ENCODE measurements around the gene JPH2. TPM values are rescaled to one million over a fixed set of nuclear protein-coding genes. Genes with fewer than 3 reads are reported as not detected.
A peak's percentile ranks its signal among the peaks of the same experiment; 100 is the strongest.

Gene JPH2
- total RNA-seq, 2 donors from 2014 or later = 0.97 TPM; not detected in 1

DNA sequence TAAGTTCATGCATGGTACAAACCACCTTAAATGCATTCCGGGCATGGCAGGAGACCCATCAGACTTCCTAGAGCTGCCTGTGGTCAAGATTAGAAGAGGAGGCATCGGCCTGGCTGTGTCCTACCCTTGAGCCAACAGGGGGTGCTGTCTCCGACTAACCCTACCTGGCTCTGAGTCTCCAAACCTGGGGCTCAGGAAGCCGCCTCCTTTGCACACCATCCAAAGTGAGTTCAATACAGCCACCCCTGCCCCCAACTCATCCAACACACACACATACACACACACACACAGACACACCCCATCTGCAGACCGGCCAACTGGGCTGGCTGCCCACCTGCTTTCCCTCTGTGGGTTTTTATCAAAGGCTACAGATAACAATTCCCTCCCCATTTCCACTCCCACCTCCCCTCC lies 77.0 kb downstream of the JPH2 start:
- ATAC-seq = no peak
- H3K27ac Mint-ChIP-seq = no peak overlapping the region

GRCh38 chr20:44106615-44107014 lies 80.4 kb downstream of the JPH2 start:
- no peak for DNase-seq (ENCODE audit: low spot score in 2 of 2)
- Mint-ChIP-seq H3K36me3 (peaks cover 23 to 24% of the 10 kb centered on the region in 2 donors), H3K27ac (no peak overlapping the region), H3K9me3 (peaks cover 14 to 23% of the 10 kb centered on the region in 2 donors)
- ATAC-seq = no peak

More for the DNA sequence above, 77.0 kb downstream of the JPH2 start:
- H3K36me3 Mint-ChIP-seq = peaks cover 23 to 24% of the 10 kb centered on the region in 2 donors
- DNase-seq (ENCODE audit: low spot score in 2 of 2) = no peak
- peaks cover 10 to 23% of the 10 kb centered on the region in 2 donors for H3K9me3 Mint-ChIP-seq

- ATAC-seq = no peak
- no peak for DNase-seq (ENCODE audit: low spot score in 2 of 2)
- Mint-ChIP-seq H3K36me3 (peaks cover 24 to 28% of the 10 kb centered on the region in 2 donors), H3K27ac (no peak overlapping the region), H3K9me3 (peaks cover 14 to 23% of the 10 kb centered on the region in 2 donors)
Measured at GRCh38 chr20:44104798-44105517, 82.0 kb downstream of the JPH2 start.

GRCh38 chr20:44102582-44102981 lies 84.4 kb downstream of the JPH2 start:
- DNase-seq (ENCODE audit: low spot score in 2 of 2) = no peak
- ATAC-seq = no peak
- H3K9me3 Mint-ChIP-seq = peaks cover 11 to 13% of the 10 kb centered on the region in 2 donors
- no peak overlapping the region for H3K27ac Mint-ChIP-seq
- H3K36me3 Mint-ChIP-seq = peaks cover 8 to 13% of the 10 kb centered on the region in 2 donors

GRCh38 chr20:44099832-44100231 lies 87.2 kb downstream of the JPH2 start:
- ATAC-seq (no peak), DNase-seq (ENCODE audit: low spot score in 2 of 2) (no peak)
- Mint-ChIP-seq H3K27ac (no peak overlapping the region), H3K36me3 (peaks cover 0 to 6% of the 10 kb centered on the region in 2 donors), H3K9me3 (peaks cover 0 to 4% of the 10 kb centered on the region in 2 donors)

DNA sequence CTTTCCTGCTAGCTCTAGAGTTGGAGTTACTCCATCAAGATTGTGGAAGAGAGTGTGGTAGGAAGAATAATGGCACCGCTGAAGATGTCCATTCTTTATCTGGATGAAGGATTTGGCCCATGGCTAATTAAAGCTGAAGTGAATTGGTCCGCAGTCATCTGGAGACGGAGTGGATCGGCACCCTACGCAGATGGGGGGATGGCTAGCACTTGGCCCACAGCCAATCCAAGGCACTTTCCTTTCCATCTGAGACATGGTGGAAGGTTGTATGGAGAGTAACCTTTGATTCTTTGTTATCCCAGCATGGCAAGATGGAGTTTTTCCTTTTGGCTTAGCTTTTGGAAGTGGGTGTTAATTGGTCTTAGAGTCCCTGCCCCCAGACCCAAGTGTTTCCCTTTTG lies 88.3 kb downstream of the JPH2 start:
- DNase-seq (ENCODE audit: low spot score in 2 of 2) = no peak
- ATAC-seq = no peak
- Mint-ChIP-seq H3K27ac (no peak overlapping the region), H3K9me3 (no peaks in the 10 kb centered on the region), H3K36me3 (peaks cover 0 to 6% of the 10 kb centered on the region in 2 donors)

DNA sequence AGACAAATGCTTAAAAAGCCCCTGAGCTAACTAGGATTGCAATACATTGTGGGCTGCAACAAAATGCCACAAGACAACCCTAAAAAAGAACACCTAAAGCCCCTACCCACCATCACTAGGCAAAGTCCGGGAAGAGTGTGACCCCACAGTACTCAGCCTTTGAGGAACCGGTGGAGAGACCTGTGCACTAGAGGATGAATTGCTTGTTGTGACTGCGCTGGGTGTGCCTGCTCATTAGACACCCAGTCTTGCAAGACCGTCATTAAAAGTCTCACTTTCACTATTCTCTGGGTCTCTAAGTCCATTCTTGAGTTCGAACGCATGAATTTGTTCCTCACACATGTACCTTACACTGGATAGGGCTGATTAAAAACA lies 88.7 kb downstream of the JPH2 start:
- no peak overlapping the region for H3K27ac Mint-ChIP-seq
- peaks cover 0 to 6% of the 10 kb centered on the region in 2 donors for H3K36me3 Mint-ChIP-seq
- DNase-seq (ENCODE audit: low spot score in 2 of 2) (no peak), ATAC-seq (no peak)
- H3K9me3 Mint-ChIP-seq = no peaks in the 10 kb centered on the region

GRCh38 chr20:44097521-44098255 lies 89.3 kb downstream of the JPH2 start:
- H3K27ac Mint-ChIP-seq = no peak overlapping the region
- H3K36me3 Mint-ChIP-seq = peaks cover 0 to 6% of the 10 kb centered on the region in 2 donors
- ATAC-seq = no peak
- H3K9me3 Mint-ChIP-seq = no peaks in the 10 kb centered on the region
- DNase-seq (ENCODE audit: low spot score in 2 of 2) = no peak

DNA sequence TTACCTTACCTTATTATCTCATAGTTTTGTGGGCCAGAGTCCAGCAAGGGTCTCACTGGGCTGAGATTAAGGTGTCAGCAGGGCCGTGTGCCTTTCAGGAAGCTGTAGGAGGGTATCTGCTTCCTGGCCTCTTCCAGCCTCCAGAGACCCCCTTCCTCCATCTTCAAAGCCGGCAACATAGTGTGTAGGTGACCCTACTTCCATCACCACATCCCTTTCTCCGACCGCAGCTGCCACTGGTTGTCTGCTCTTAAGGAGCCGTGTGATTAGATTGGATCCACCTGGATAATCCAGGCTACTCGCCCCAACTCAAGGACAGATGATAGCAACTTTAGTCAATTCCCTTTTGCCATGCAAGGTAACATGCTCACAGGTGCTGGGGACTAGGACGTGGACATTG lies 91.2 kb downstream of the JPH2 start:
- peaks cover 0 to 6% of the 10 kb centered on the region in 2 donors for H3K36me3 Mint-ChIP-seq
- no peak for DNase-seq (ENCODE audit: low spot score in 2 of 2)
- no peak for ATAC-seq
- no peaks in the 10 kb centered on the region for H3K9me3 Mint-ChIP-seq
- no peak overlapping the region for H3K27ac Mint-ChIP-seq

- Mint-ChIP-seq H3K9me3 (no peaks in the 10 kb centered on the region), H3K27ac (no peak overlapping the region), H3K36me3 (no peaks in the 10 kb centered on the region)
- DNase-seq (ENCODE audit: low spot score in 2 of 2) (no peak), ATAC-seq (no peak)
Measured at GRCh38 chr20:44093249-44093582, 93.8 kb downstream of the JPH2 start.

DNA sequence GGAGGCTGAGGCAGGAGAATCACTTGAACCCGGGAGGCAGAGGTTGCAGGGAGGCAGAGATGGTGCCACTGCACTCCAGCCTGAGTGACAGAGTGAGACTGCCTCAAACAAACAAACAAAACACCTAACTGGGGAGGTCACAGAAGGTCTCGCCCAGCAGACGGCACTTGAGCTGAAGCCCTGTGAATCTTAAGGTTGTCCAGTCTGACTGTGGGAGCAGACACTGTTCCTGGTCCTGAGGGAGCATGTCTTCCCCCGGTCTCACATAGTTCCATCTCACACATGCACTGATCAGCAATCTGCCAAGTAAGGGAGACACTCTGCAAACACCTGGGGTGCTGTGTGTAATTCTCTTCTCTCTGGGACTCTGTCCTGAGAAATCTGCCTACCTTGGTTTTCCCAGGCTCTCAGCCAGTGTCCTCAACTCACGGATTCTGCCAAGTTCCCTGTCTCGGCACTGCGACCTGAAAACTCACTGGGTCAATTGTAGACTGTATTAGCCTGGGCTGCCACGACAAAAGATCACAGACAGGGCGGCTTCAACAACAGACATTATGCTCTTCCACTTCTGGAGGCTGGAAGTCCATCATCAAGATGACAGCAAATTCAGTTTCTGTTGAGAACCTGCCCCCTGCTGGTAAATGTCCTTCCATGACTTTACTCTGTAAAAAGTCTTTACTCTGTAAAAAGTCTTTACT lies 94.3 kb downstream of the JPH2 start:
- no peaks in the 10 kb centered on the region for H3K36me3 Mint-ChIP-seq
- DNase-seq (ENCODE audit: low spot score in 2 of 2) (peak in 1 of 2 donors; percentile 42), ATAC-seq (peak; percentile 32 to 44)
- H3K9me3 Mint-ChIP-seq = no peaks in the 10 kb centered on the region
- no peak overlapping the region for H3K27ac Mint-ChIP-seq

- no peak for ATAC-seq
- no peak overlapping the region for H3K27ac Mint-ChIP-seq
- H3K36me3 Mint-ChIP-seq = no peaks in the 10 kb centered on the region
- no peaks in the 10 kb centered on the region for H3K9me3 Mint-ChIP-seq
- DNase-seq (ENCODE audit: low spot score in 2 of 2) = no peak
Measured at GRCh38 chr20:44091026-44091425, 96.0 kb downstream of the JPH2 start.

GRCh38 chr20:44089987-44090674 lies 96.9 kb downstream of the JPH2 start:
- Mint-ChIP-seq H3K9me3 (no peaks in the 10 kb centered on the region), H3K27ac (no peak overlapping the region), H3K36me3 (no peaks in the 10 kb centered on the region)
- DNase-seq (ENCODE audit: low spot score in 2 of 2) = no peak
- ATAC-seq = no peak

DNA sequence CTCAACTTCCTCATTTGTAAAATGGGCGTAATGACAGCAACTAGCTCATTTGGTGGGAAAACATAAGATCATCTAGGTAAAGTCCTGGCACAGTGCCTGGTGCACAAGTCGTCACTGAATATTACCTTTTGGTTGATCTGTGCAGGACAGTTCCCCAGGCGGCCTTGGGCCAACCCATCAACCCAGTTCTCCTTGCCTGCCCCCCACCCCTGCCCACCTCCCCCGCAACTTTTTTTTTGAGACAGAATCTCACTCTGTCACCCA lies 99.2 kb downstream of the JPH2 start:
- no peak for ATAC-seq
- Mint-ChIP-seq H3K9me3 (no peaks in the 10 kb centered on the region), H3K36me3 (no peaks in the 10 kb centered on the region), H3K27ac (no peak overlapping the region)
- no peak for DNase-seq (ENCODE audit: low spot score in 2 of 2)

- no peaks in the 10 kb centered on the region for H3K36me3 Mint-ChIP-seq
- ATAC-seq = no peak
- no peak overlapping the region for H3K27ac Mint-ChIP-seq
- DNase-seq (ENCODE audit: low spot score in 2 of 2) = no peak
- H3K9me3 Mint-ChIP-seq = no peaks in the 10 kb centered on the region
Measured at GRCh38 chr20:44087051-44087856, 99.7 kb downstream of the JPH2 start.

DNA sequence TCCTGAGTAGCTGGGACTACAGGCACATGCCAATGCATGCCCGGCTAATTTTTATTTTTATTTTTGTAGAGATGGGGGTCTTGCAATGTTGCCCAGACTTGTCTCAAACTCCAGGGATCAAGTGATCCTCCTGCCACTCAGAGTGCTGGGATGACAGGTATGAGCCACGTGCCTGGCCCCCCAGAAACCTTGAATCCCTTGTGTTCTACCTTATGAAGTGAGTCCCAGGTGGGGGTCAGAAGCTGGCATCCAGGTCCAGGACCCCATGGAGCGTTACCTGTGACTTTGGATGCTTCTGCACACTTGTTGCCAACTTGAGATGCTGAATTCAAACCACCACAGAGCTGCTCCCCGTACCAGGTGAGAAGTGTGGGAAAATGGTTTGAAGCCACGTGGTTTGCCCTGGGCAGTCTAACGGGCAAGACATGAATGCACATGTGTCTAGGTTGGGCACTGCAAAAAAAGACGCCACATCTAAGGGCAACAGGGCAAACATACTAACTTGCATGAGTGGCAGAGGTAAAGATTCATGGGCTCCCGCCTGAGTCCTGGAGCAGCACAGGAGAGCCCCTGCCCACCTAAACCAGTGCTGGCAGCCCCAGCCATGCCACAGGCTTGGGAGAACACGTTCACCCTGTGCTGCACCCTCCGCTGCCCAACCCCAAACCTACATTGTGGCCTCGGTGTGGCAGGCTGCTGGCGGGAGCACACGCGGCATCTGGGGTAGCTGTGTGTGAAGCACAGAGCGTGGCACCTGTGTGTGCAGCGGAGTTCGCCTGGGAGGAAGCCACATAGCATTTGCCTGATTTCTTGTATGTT lies 101.2 kb downstream of the JPH2 start:
- DNase-seq (ENCODE audit: low spot score in 2 of 2) (no peak), ATAC-seq (no peak)
- no peaks in the 10 kb centered on the region for H3K9me3 Mint-ChIP-seq

More for the DNA sequence above, 101.2 kb downstream of the JPH2 start:
- H3K36me3 Mint-ChIP-seq = no peaks in the 10 kb centered on the region
- no peak overlapping the region for H3K27ac Mint-ChIP-seq
